Spinal cord (tissue), 10 donors: ENCODE data around the gene CEACAM7. TPM values are rescaled to one million over a fixed set of nuclear protein-coding genes. Genes with fewer than 3 reads are reported as not detected.
"Not testable (repeated sequence)": the region's sequence is repeated elsewhere in the genome, so short reads cannot be mapped to it uniquely, and the experiment has no call there.

Experiments
- DNase-seq, 6 donors: peaks; one replicate each; pipeline versions ENCODE4 v3.0.0 to v3.0.0-alpha.2; 2013 to 2015; ENCODE audit warnings: low spot score in 6 of 6, low read depth in 4 of 6
- H3K27ac ChIP-seq: one replicate; pipeline ENCODE4 v1.5.1; 2013; ENCODE audit warnings: low read depth, low read length, control low read depth
- H3K27me3 ChIP-seq: one replicate; pipeline ENCODE4 v1.6.1; 2013; ENCODE audit warnings: low read length; ENCODE audit not compliant: control insufficient read depth, insufficient read depth
- H3K36me3 ChIP-seq: one replicate; pipeline ENCODE4 v1.6.1; 2013; ENCODE audit warnings: low read length; ENCODE audit not compliant: control insufficient read depth, insufficient read depth
- H3K4me1 ChIP-seq: one replicate; pipeline ENCODE4 v1.6.1; 2013; ENCODE audit warnings: low read length; ENCODE audit not compliant: control insufficient read depth, insufficient read depth
- H3K4me3 ChIP-seq: one replicate; pipeline ENCODE4 v1.5.1; 2013; ENCODE audit warnings: low read depth, low read length, control low read depth
- H3K9me3 ChIP-seq: one replicate; pipeline ENCODE4 v1.6.1; 2013; ENCODE audit warnings: low read length; ENCODE audit not compliant: control insufficient read depth, insufficient read depth
- WGBS: methylation state at CpG from one replicate; pipeline ENCODE4 v1.1.5; 2013; ENCODE audit warnings: missing lambda C conversion rate; ENCODE audit not compliant: insufficient coverage; 5-methylcytosine and 5-hydroxymethylcytosine counted together
- polyA plus RNA-seq, 2 donors: library from polyadenylated mRNA; unstranded; fragments of 120-200 nt; gene quantifications; one replicate each; pipeline ENCODE4 v1.2.1, GENCODE V29; 2013; ENCODE audit not compliant: insufficient read length in 2 of 2
- total RNA-seq, 2 donors: library from RNA; depleted of rRNA in 1 of 2; stranded (reverse); fragments of 120-200 nt in 1 of 2; fragments of >200 nt in 1 of 2; gene quantifications; one replicate each; pipeline versions ENCODE4 v1.2.3 to v1.2.4, GENCODE V29; 2013 to 2014
- donor health status: healthy.

The CEACAM7 gene
- total and polyA plus RNA-seq, 4 donors, result not detected

DNA sequence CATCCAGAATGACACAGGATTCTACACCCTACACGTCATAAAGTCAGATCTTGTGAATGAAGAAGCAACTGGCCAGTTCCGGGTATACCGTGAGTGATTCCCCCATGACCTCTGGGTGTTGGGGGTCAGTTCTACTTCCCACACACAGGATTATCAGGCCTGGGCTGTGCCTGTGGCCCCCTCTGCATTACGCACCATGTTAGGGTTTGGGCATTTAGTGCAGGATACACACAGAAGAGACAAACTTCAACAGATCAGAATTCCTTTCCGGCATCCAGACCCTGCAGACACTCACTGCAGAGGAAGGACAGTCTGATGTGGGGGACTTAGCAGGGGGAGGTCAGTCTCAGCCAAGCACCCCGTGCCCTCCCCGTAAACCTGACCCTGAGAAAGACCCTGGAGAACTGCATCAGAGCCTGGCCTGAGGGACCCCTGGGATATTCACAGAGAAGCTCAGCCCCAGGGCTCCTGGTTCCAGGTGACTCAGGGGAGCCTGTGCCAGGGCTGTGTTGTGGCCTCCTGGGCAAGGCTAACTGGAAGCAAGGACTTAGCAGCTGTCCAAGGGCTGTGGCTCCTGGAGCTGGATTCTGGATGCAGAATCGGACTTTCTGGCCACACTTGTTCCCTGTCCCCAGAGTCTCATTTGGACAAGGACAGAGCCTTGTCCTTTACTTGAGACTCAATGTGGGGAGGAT lies 22.0 kb upstream of the CEACAM7 start:
- Histone ChIP-seq H3K9me3 (no peaks in the 10 kb centered on the region), H3K4me1 (peaks cover 3% of the 10 kb centered on the region), H3K4me3 (no peak overlapping the region), H3K27ac (no peak overlapping the region), H3K36me3 (no peaks in the 10 kb centered on the region), H3K27me3 (peaks cover 24% of the 10 kb centered on the region)
- DNase-seq, result no peak
- WGBS, result 85% methylated on average over 5 of the region's 8 CpGs

GRCh38 chr19:41709516-41709915 lies 21.4 kb upstream of the CEACAM7 start:
- H3K9me3 ChIP-seq, H3K36me3 ChIP-seq, DNase-seq, H3K4me3 ChIP-seq, H3K27ac ChIP-seq, H3K4me1 ChIP-seq: not testable (repeated sequence)
- 80% methylated on average over 1 of the region's 8 CpGs for WGBS
- peaks cover 29% of the 10 kb centered on the region for H3K27me3 ChIP-seq

DNA sequence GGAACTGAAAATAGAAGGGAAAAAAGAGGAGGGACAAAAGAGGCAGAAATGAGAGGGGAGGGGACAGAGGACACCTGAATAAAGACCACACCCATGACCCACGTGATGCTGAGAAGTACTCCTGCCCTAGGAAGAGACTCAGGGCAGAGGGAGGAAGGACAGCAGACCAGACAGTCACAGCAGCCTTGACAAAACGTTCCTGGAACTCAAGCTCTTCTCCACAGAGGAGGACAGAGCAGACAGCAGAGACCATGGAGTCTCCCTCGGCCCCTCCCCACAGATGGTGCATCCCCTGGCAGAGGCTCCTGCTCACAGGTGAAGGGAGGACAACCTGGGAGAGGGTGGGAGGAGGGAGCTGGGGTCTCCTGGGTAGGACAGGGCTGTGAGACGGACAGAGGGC lies 20.4 kb upstream of the CEACAM7 start, which contains the start of gene CEACAM5:
CEACAM5 (plus strand) TSS at position 146 of the 400 bp plus-strand sequence; CDS start at position 252, 106 bp downstream.
- Histone ChIP-seq H3K27ac (no peak within 1 kb of the TSS), H3K4me1 (peaks cover 3% of the 10 kb centered on the region), H3K36me3 (no peaks in the 10 kb centered on the region), H3K27me3 (peaks cover 38% of the 10 kb centered on the region), H3K4me3 (no peak within 1 kb of the TSS), H3K9me3 (no peaks in the 10 kb centered on the region)
- WGBS, result no CpG with 5 or more reads among the region's 4 CpGs
- no peak for DNase-seq

DNA sequence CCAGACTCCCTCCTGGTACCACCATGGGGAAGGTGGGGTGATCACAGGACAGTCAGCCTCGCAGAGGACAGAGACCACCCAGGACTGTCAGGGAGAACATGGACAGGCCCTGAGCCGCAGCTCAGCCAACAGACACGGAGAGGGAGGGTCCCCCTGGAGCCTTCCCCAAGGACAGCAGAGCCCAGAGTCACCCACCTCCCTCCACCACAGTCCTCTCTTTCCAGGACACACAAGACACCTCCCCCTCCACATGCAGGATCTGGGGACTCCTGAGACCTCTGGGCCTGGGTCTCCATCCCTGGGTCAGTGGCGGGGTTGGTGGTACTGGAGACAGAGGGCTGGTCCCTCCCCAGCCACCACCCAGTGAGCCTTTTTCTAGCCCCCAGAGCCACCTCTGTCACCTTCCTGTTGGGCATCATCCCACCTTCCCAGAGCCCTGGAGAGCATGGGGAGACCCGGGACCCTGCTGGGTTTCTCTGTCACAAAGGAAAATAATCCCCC lies 19.9 kb upstream of the CEACAM7 start:
- H3K36me3 ChIP-seq, result no peaks in the 10 kb centered on the region
- WGBS, result 81% methylated on average over 4 of the region's 5 CpGs
- no peak for DNase-seq
- peaks cover 3% of the 10 kb centered on the region for H3K4me1 ChIP-seq
- no peaks in the 10 kb centered on the region for H3K9me3 ChIP-seq
- H3K4me3 ChIP-seq, result no peak overlapping the region
- H3K27ac ChIP-seq, result no peak overlapping the region
- peaks cover 38% of the 10 kb centered on the region for H3K27me3 ChIP-seq

DNA sequence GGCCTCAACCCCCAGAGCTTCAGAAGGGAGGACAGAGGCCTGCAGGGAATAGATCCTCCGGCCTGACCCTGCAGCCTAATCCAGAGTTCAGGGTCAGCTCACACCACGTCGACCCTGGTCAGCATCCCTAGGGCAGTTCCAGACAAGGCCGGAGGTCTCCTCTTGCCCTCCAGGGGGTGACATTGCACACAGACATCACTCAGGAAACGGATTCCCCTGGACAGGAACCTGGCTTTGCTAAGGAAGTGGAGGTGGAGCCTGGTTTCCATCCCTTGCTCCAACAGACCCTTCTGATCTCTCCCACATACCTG lies 19.4 kb upstream of the CEACAM7 start:
- DNase-seq, result no peak

GRCh38 chr19:41706741-41707501 lies 18.9 kb upstream of the CEACAM7 start:
- Histone ChIP-seq H3K4me1 (peaks cover 3% of the 10 kb centered on the region), H3K36me3 (no peaks in the 10 kb centered on the region), H3K9me3 (no peaks in the 10 kb centered on the region), H3K27ac (no peak overlapping the region), H3K4me3 (no peak overlapping the region), H3K27me3 (peaks cover 38% of the 10 kb centered on the region)
- peak in 1 of 6 donors; percentile 6 for DNase-seq
- WGBS, result 17% methylated on average over 26 of the region's 26 CpGs

More for the DNA sequence above, 19.4 kb upstream of the CEACAM7 start:
- no peaks in the 10 kb centered on the region for H3K9me3 ChIP-seq
- H3K4me3 ChIP-seq, result no peak overlapping the region
- peaks cover 38% of the 10 kb centered on the region for H3K27me3 ChIP-seq
- H3K27ac ChIP-seq, result no peak overlapping the region
- peaks cover 3% of the 10 kb centered on the region for H3K4me1 ChIP-seq
- H3K36me3 ChIP-seq, result no peaks in the 10 kb centered on the region
- WGBS, result 49% methylated on average over 5 of the region's 5 CpGs

DNA sequence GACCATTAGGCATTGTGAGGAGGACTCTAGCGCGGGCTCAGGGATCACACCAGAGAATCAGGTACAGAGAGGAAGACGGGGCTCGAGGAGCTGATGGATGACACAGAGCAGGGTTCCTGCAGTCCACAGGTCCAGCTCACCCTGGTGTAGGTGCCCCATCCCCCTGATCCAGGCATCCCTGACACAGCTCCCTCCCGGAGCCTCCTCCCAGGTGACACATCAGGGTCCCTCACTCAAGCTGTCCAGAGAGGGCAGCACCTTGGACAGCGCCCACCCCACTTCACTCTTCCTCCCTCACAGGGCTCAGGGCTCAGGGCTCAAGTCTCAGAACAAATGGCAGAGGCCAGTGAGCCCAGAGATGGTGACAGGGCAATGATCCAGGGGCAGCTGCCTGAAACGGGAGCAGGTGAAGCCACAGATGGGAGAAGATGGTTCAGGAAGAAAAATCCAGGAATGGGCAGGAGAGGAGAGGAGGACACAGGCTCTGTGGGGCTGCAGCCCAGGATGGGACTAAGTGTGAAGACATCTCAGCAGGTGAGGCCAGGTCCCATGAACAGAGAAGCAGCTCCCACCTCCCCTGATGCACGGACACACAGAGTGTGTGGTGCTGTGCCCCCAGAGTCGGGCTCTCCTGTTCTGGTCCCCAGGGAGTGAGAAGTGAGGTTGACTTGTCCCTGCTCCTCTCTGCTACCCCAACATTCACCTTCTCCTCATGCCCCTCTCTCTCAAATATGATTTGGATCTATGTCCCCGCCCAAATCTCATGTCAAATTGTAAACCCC lies 17.5 kb upstream of the CEACAM7 start:
- H3K4me1 ChIP-seq, result peaks cover 3% of the 10 kb centered on the region
- H3K36me3 ChIP-seq, result no peaks in the 10 kb centered on the region
- DNase-seq, result peak in 1 of 6 donors; percentile 2
- no peak overlapping the region for H3K4me3 ChIP-seq
- WGBS, result 46% methylated on average over 7 of the region's 10 CpGs
- peaks cover 38% of the 10 kb centered on the region for H3K27me3 ChIP-seq
- H3K9me3 ChIP-seq, result no peaks in the 10 kb centered on the region
- no peak overlapping the region for H3K27ac ChIP-seq

GRCh38 chr19:41703602-41704293 lies 15.7 kb upstream of the CEACAM7 start:
- Histone ChIP-seq H3K4me1 (peaks cover 3% of the 10 kb centered on the region), H3K27me3 (peaks cover 38% of the 10 kb centered on the region), H3K27ac (no peak overlapping the region), H3K4me3 (no peak overlapping the region), H3K36me3 (no peaks in the 10 kb centered on the region), H3K9me3 (no peaks in the 10 kb centered on the region)
- 52% methylated on average over 6 of the region's 8 CpGs for WGBS
- DNase-seq, result no peak

DNA sequence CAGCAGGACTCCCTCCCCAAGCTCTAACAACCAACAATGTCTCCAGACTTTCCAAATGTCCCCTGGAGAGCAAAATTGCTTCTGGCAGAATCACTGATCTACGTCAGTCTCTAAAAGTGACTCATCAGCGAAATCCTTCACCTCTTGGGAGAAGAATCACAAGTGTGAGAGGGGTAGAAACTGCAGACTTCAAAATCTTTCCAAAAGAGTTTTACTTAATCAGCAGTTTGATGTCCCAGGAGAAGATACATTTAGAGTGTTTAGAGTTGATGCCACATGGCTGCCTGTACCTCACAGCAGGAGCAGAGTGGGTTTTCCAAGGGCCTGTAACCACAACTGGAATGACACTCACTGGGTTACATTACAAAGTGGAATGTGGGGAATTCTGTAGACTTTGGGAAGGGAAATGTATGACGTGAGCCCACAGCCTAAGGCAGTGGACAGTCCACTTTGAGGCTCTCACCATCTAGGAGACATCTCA lies 14.1 kb upstream of the CEACAM7 start:
- peak in 1 of 6 donors; percentile 27 for DNase-seq

More for the DNA sequence above, 14.1 kb upstream of the CEACAM7 start:
- WGBS, result no CpG with 5 or more reads among the region's 3 CpGs
- H3K9me3 ChIP-seq, result no peaks in the 10 kb centered on the region
- H3K4me1 ChIP-seq, result peaks cover 3% of the 10 kb centered on the region
- peaks cover 30% of the 10 kb centered on the region for H3K27me3 ChIP-seq
- no peak overlapping the region for H3K27ac ChIP-seq
- H3K4me3 ChIP-seq, result no peak overlapping the region
- H3K36me3 ChIP-seq, result no peaks in the 10 kb centered on the region
